HUES6 (cell line): Measurements from ENCODE around the gene ALKBH6.

Experiments
- H3K27ac ChIP-seq: 2 replicates; pipeline ENCODE4 v1.7.0; 2013; ENCODE audit warnings: low read depth, mild to moderate bottlenecking, low read length, inconsistent platforms
- H3K27me3 ChIP-seq: 2 replicates; pipeline ENCODE4 v1.6.1; 2013; ENCODE audit warnings: low read length; ENCODE audit not compliant: control insufficient read depth, insufficient read depth
- H3K36me3 ChIP-seq: 2 replicates; pipeline ENCODE4 v1.6.1; 2013; ENCODE audit warnings: low read length; ENCODE audit not compliant: control insufficient read depth, insufficient read depth
- H3K4me1 ChIP-seq: 2 replicates; pipeline ENCODE4 v1.6.1; 2013; ENCODE audit warnings: low read length; ENCODE audit not compliant: control insufficient read depth, insufficient read depth
- H3K4me3 ChIP-seq: 2 replicates; pipeline ENCODE4 v1.5.1; 2013; ENCODE audit warnings: low read depth, low read length
- H3K9ac ChIP-seq: one replicate; pipeline ENCODE4 v1.6.1; 2013; ENCODE audit warnings: mild to moderate bottlenecking, low read length
- H3K9me3 ChIP-seq: 2 replicates; pipeline ENCODE4 v1.6.1; 2013; ENCODE audit warnings: low read depth, low read length; ENCODE audit not compliant: control insufficient read depth, insufficient read depth

ALKBH6 gene

DNA sequence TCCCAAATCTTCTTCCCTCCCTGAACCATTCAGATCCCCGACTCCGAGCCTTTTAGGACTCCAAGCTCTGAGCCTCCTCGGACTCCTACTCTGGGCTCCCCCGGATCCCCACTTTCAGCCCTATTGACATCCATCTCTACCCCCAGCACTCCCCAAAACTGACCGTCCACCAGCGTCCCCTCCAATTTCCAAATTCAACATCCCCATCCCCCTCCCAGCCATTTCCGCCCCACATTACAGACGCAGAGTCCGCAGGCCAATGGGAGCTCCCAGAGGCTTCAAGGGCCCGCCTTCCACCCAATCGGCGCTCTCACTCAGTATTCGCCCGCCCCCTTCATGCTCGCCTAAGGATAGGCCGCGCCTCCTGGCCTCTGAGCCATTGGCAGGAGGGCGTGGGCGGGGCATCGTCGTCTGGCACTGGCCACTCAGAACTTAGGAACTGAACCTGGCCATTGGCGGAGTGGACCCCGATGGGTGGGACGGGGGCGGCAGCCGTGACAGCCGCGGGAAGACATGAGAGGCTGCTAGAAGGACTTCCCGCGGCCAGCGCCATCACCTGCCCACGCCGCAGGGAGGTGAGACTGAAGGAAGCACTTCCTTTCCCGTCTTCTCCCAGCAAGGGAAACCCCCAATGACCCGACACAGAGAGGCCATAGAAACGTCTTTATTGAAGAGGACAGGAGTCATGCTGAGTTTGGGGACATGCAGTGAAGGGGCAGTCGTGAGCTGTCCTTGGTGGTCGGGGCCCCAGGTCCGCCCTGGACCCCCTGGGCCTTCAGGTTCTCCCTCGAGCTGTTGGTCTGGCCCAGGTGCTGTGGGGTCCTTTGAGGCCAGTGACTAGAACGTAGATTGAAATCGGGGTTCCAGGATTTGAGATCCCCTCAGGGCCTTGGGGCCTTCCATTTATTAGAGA lies at the start of gene ALKBH6:
TSS of gene ALKBH6 (minus strand) at position 202 of the 913 bp plus-strand sequence. CDS start 816 bp downstream, outside the sequence.
- H3K4me1 ChIP-seq: peaks cover 11% of the 10 kb centered on the region
- peaks cover 6% of the 10 kb centered on the region for H3K36me3 ChIP-seq
- peak within 1 kb of the TSS; percentile 42; the same call in 1 of the 2 replicates for H3K27ac ChIP-seq
- no peaks in the 10 kb centered on the region for H3K9me3 ChIP-seq
- H3K4me3 ChIP-seq: peak within 1 kb of the TSS; percentile 95
- peak within 1 kb of the TSS; percentile 71 for H3K9ac ChIP-seq
- H3K27me3 ChIP-seq: no peaks in the 10 kb centered on the region

DNA sequence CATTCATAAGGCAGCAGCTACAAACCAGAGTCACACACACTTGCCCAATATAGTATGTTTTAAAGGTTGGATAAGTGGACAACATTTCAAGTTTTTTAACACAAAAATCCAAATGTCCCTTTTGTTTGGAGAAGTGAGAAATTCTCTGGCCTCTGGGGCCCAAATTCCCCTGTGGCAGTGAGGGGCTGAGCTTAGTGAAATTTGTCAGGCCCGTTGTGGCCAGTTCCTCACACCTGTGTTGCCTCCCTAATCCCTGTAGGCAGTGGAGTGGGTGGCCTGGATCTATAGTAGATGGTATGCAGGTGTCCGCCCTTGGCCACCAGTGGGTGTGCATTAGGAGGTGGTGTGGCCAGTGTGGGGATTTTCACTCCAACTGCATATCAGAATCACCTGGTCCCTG lies 47.4 kb upstream of the ALKBH6 start:
- H3K4me1 ChIP-seq: no peaks in the 10 kb centered on the region
- H3K9me3 ChIP-seq: no peaks in the 10 kb centered on the region
- H3K36me3 ChIP-seq: peaks cover 74% of the 10 kb centered on the region
- no peak overlapping the region for H3K27ac ChIP-seq
- no peaks in the 10 kb centered on the region for H3K27me3 ChIP-seq
- no peak overlapping the region for H3K4me3 ChIP-seq
- no peak overlapping the region for H3K9ac ChIP-seq

DNA sequence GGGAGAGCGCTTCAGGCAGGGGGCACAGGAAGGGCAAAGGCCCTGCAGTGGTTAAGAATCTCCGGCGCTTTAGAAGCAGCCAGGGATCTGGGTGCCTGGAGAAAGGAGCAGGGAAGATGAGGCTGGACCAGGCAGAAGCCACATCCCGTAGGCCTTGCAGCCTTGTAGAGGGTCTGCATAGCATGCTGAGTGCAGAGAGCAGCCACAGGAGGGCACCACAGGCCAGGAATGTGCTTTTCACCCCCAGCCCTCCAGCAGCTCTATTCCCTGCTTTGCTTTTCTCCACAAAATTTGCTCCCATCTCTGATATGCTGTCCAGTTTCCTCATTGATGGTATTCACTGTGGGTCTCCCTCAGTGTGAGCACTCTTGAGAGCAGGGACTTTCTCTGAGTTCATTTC lies 46.4 kb upstream of the ALKBH6 start:
- H3K4me3 ChIP-seq: no peak overlapping the region
- peaks cover 64% of the 10 kb centered on the region for H3K36me3 ChIP-seq
- H3K27me3 ChIP-seq: no peaks in the 10 kb centered on the region
- H3K9ac ChIP-seq: no peak overlapping the region
- no peaks in the 10 kb centered on the region for H3K9me3 ChIP-seq
- H3K27ac ChIP-seq: no peak overlapping the region
- H3K4me1 ChIP-seq: no peaks in the 10 kb centered on the region

DNA sequence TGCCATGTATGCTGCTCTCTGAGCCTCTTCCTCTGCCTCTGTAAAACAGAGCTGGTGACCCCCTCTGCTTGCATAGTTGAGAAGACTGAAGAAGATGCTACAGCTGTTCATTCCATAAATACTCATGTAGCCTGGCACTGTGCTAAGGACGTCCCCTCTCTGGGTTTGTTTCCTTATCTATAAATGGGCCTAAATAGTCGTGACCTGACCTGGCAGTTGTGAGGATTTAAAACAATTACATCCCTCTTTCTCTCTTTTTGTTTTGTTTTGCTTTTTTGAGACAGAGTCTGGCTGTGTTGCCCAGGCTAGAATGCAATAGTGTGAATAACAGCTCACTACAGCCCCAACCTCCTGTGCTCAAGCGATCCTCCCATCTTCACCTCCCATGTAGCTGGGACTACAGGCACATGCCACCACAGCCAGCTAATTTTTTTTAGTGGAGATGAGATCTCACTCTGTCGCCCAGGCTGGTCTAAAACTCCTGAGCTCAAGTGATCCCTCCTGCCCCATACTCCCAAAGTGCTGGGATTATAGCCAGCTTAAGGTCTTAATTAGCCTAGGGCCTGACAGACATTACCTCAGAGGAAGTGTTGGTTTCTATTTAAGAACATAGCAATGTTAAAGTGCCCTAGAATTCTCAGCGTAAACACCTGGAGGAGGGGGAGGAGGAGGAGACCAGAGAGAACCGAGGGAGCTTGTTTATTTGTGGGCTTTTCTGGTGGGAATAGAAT lies 45.3 kb upstream of the ALKBH6 start:
- no peaks in the 10 kb centered on the region for H3K27me3 ChIP-seq
- no peak overlapping the region for H3K27ac ChIP-seq
- H3K4me3 ChIP-seq: no peak overlapping the region
- H3K9ac ChIP-seq: no peak overlapping the region
- peaks cover 55% of the 10 kb centered on the region for H3K36me3 ChIP-seq
- H3K4me1 ChIP-seq: no peaks in the 10 kb centered on the region
- no peaks in the 10 kb centered on the region for H3K9me3 ChIP-seq

DNA sequence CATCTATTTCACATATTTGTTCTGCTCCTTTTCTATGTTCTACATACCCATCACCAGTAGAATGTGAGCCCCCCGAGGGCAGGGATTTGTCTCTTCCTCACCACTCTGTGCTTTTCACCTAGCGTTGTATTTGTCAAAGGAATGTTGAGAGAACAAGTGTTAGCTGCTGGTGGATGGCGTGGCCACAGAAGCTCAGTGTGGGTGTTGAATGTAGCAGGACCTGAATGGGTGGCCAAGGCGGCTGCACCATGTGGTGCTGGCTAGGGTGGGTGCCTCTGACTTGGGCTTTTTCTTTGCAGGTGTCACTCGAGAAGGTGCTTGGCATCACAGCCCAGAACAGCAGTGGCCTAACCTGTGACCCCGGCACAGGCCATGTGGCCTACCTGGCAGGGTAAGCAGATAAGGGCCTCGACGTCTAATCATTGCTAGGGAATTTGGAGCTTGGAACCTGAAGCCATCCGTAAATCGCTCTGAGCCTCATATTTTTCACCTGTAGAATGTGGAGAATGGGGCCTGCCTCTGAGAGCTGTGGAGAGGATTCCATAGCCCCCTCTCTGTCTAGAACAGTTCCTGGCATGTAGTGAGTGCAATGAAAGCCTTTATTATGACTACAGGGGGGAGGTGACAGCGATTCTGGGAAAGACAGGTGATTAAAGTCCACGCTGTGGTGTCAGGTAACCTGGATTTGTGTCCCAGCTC lies 44.6 kb upstream of the ALKBH6 start:
- Histone ChIP-seq H3K4me1 (no peaks in the 10 kb centered on the region), H3K9me3 (no peaks in the 10 kb centered on the region), H3K36me3 (peaks cover 51% of the 10 kb centered on the region), H3K9ac (no peak overlapping the region), H3K4me3 (no peak overlapping the region), H3K27ac (no peak overlapping the region), H3K27me3 (no peaks in the 10 kb centered on the region)

DNA sequence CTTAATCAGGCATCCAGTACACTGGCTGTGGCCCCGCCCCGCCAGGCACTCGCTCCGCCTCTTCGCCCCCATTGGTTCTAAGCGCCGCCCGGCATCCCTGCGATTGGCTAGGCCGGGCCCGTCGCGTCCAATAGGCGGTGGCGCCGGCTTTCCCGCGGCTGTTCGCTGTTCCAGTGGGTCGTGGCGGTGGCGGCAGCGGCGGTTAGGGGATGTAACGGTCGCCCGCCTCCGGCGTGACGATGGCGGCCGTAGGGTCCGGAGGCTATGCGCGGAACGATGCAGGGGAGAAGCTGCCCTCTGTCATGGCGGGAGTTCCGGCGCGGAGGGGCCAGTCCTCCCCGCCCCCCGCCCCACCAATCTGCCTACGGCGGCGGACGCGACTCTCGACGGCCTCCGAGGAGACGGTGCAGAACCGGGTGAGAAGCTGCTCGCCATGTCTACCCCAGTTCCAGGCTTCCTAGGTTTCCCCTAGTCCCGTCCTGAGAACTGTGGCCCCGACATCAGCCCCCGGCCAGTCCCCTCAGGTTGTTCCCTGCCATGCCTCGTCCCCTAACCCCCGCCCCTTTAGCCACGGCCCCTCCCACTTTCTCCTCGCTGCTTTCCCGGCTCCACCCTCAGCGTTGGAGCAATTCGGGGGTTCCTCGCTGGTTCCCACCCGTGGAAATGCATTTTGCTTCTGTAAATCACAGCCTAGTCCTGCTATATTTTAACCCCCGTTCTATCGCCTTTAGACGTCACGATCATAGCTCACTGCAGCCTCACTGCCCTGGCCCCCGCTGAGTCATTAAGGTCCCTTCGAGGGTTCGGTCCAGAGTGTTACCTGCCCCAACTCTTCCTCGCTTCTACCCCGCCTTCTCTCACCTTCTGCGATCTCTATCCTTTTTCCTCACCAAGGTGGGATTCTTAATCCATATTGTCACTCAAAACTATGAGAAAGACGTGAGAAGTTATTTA lies 41.0 kb upstream of the ALKBH6 start, which contains the start of gene WDR62:
TSS of gene WDR62 (plus strand) at position 165 of the 954 bp plus-strand sequence. CDS start at position 240, 75 bp downstream.
- Histone ChIP-seq H3K4me1 (peaks cover 6% of the 10 kb centered on the region), H3K9me3 (no peaks in the 10 kb centered on the region), H3K36me3 (peaks cover 22% of the 10 kb centered on the region), H3K4me3 (peak within 1 kb of the TSS; percentile 97), H3K9ac (peak within 1 kb of the TSS; percentile 86), H3K27me3 (no peaks in the 10 kb centered on the region), H3K27ac (peak within 1 kb of the TSS; percentile 71)

DNA sequence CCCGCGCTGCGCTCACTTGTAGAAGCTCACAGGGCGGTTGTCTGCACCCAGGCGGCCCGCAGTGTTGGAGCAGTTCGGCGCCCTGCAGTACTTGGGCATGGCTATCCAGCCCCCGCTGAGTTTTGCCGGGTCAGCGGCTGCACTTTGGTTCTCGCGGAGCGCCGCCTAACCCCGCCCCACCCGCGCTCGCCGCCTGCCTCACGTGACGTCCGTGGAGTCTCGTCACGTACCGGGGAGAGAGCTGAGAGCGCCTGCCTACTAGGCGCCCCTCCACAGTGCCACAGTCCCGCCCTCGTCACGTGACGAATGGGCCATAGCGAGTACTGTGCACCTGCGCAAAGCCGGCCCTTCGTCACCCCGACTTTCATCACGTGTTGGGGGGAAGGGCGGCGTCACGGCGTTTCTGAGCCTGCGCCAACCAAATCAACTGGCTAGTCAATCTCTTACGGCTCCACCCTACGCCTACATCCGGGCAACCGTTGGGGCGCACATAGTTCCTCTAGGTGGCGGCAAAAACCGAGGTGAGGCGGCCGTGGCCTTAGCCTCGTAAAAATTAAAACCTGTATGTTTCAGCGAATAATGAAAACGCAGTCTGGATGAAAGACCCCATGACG lies 40.2 kb upstream of the ALKBH6 start, which contains the start of gene THAP8:
TSS of gene THAP8 (minus strand) at position 167 of the 614 bp plus-strand sequence. CDS start at position 99, 68 bp downstream.
- peak within 1 kb of the TSS; percentile 71 for H3K27ac ChIP-seq
- H3K27me3 ChIP-seq: no peaks in the 10 kb centered on the region
- peaks cover 14% of the 10 kb centered on the region for H3K36me3 ChIP-seq
- peaks cover 6% of the 10 kb centered on the region for H3K4me1 ChIP-seq
- no peaks in the 10 kb centered on the region for H3K9me3 ChIP-seq
- H3K4me3 ChIP-seq: peak within 1 kb of the TSS; percentile 97
- H3K9ac ChIP-seq: peak within 1 kb of the TSS; percentile 86

DNA sequence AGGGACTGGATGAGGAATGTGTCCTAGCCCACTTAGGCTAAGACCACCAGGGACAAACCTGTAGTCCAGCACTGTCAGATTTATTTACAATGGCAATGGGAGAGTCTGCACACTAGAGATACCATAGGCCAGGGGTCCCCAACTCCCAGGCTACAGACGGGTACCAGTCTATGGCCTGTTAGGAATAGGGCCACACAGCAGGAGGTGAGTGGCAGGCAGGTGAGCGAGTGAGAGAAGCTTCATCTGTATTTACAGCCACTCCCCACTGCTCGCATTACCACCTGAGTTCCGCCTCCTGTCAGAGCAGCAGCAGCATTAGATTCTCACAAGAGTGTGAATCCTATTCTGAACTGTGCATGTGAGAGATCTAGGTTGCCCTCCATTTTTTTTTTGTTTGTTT lies 37.6 kb upstream of the ALKBH6 start:
- H3K36me3 ChIP-seq: no peaks in the 10 kb centered on the region

DNA sequence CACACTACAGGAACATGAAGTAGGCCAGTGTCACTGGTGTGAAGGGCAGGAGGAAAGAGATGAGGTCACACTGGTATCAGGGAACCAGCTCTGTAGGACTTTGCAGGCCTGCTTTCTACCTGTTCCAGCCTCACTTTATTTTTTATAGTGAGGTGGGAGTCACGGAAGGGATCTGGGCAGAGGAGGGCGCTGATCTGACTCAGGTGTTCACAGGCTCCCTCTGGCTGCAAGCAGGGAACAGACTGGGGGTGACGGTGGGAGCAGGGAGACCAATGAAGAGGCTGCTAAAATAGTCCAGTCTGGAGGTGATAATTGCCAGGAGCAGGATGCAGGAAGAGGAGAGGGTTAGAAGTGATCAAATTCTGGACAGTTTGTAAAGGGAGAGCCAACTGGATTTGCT lies 37.2 kb upstream of the ALKBH6 start:
- H3K27ac ChIP-seq: no peak overlapping the region
- H3K36me3 ChIP-seq: no peaks in the 10 kb centered on the region

More for the DNA sequence above, 37.6 kb upstream of the ALKBH6 start:
- no peak overlapping the region for H3K27ac ChIP-seq
- H3K9me3 ChIP-seq: no peaks in the 10 kb centered on the region
- H3K4me3 ChIP-seq: no peak overlapping the region
- H3K4me1 ChIP-seq: peaks cover 6% of the 10 kb centered on the region
- no peaks in the 10 kb centered on the region for H3K27me3 ChIP-seq
- H3K9ac ChIP-seq: no peak overlapping the region

More for the DNA sequence above, 37.2 kb upstream of the ALKBH6 start:
- no peaks in the 10 kb centered on the region for H3K27me3 ChIP-seq
- no peak overlapping the region for H3K9ac ChIP-seq
- H3K4me1 ChIP-seq: peaks cover 6% of the 10 kb centered on the region
- no peak overlapping the region for H3K4me3 ChIP-seq
- no peaks in the 10 kb centered on the region for H3K9me3 ChIP-seq
